ENCODE results near the gene PRRG1. TPM values are rescaled to one million over a fixed set of nuclear protein-coding genes. Genes with fewer than 3 reads are reported as not detected.

PRRG1 gene
- total and polyA plus RNA-seq, 8 donors: 0.75 to 3.2 (median 1.8) TPM

- no peak overlapping the region for H3K4me3 ChIP-seq
- no peak for DNase-seq
- H3K4me1 ChIP-seq: no peaks in the 10 kb centered on the region
- H3K27me3 ChIP-seq: peaks cover 0 to 5% (median 0%) of the 10 kb centered on the region in 4 donors
- no peaks in the 10 kb centered on the region for H3K9me3 ChIP-seq
- 82 to 95% methylated on average over 3 of the region's 3 CpGs for WGBS, 2 donors
- no peak for TF ChIP-seq CTCF (IDR thresholded peaks at IDR 0.05)
- no peak for FAIRE-seq
- no peak overlapping the region for H3K27ac ChIP-seq
- intact Hi-C loops (cut with DNase I): no loop called here
- ATAC-seq: no peak
- no peaks in the 10 kb centered on the region for H3K36me3 ChIP-seq
Measured at GRCh38 chrX:37357436-37357835, 8.3 kb downstream of the PRRG1 start.

- intact Hi-C loops (cut with DNase I): no loop called here
- Histone ChIP-seq H3K27ac (no peak overlapping the region), H3K36me3 (no peaks in the 10 kb centered on the region), H3K9me3 (no peaks in the 10 kb centered on the region), H3K4me3 (no peak overlapping the region), H3K27me3 (peaks cover 0 to 5% (median 0%) of the 10 kb centered on the region in 4 donors), H3K4me1 (no peaks in the 10 kb centered on the region)
- no peak for TF ChIP-seq CTCF (IDR thresholded peaks at IDR 0.05)
- no peak for DNase-seq
- FAIRE-seq: no peak
- ATAC-seq: no peak
- WGBS, 2 donors: 73 to 87% methylated on average over 2 of the region's 2 CpGs
Measured at GRCh38 chrX:37361596-37361995, 12.4 kb downstream of the PRRG1 start.

- ATAC-seq (no peak), FAIRE-seq (no peak)
- no peak for TF ChIP-seq CTCF (IDR thresholded peaks at IDR 0.05)
Measured at GRCh38 chrX:37364666-37365065, 15.5 kb downstream of the PRRG1 start.

GRCh38 chrX:37367946-37368345, 18.8 kb downstream of the PRRG1 start:
- no peak overlapping the region for H3K27ac ChIP-seq
- intact Hi-C loops (cut with DNase I): no loop called here
- H3K36me3 ChIP-seq: no peaks in the 10 kb centered on the region
- FAIRE-seq: no peak
- H3K4me3 ChIP-seq: no peak overlapping the region
- no peak for TF ChIP-seq CTCF (IDR thresholded peaks at IDR 0.05)
- DNase-seq: no peak
- H3K9me3 ChIP-seq: no peaks in the 10 kb centered on the region
- WGBS, 2 donors: 44 to 72% methylated on average over 2 of the region's 2 CpGs
- H3K27me3 ChIP-seq: peaks cover 0 to 5% (median 0%) of the 10 kb centered on the region in 4 donors
- no peak for ATAC-seq
- no peaks in the 10 kb centered on the region for H3K4me1 ChIP-seq

More at GRCh38 chrX:37364666-37365065, 15.5 kb downstream of the PRRG1 start:
- 59 to 73% methylated on average over 3 of the region's 3 CpGs for WGBS, 2 donors
- no peaks in the 10 kb centered on the region for H3K9me3 ChIP-seq
- peaks cover 0 to 5% (median 3%) of the 10 kb centered on the region in 4 donors for H3K27me3 ChIP-seq
- no peak for DNase-seq
- no peaks in the 10 kb centered on the region for H3K4me1 ChIP-seq
- H3K27ac ChIP-seq: no peak overlapping the region
- H3K36me3 ChIP-seq: no peaks in the 10 kb centered on the region
- no peak overlapping the region for H3K4me3 ChIP-seq
- intact Hi-C loops (cut with DNase I): no loop called here

- no peak for FAIRE-seq
- H3K9me3 ChIP-seq: no peaks in the 10 kb centered on the region
- 72 to 91% methylated on average over 4 of the region's 4 CpGs for WGBS, 2 donors
Measured at GRCh38 chrX:37370499-37371141, 21.5 kb downstream of the PRRG1 start.

More at GRCh38 chrX:37370499-37371141, 21.5 kb downstream of the PRRG1 start:
- Histone ChIP-seq H3K4me3 (no peak overlapping the region), H3K27ac (no peak overlapping the region), H3K4me1 (no peaks in the 10 kb centered on the region), H3K27me3 (peaks cover 0 to 5% (median 0%) of the 10 kb centered on the region in 4 donors), H3K36me3 (no peaks in the 10 kb centered on the region)
- TF ChIP-seq CTCF (IDR thresholded peaks at IDR 0.05): no peak
- intact Hi-C loops (cut with DNase I): no loop called here
- DNase-seq: peak in 2 of 6 donors; percentile 9 to 27
- ATAC-seq: no peak

Measured in pancreas (tissue), 10 donors.